T-helper 2 cell treated with Interferon-gamma antibody and Interleukin-4, amounts not matched to agents 100 ng/mL and 5 ng/mL, for 36 hours (primary cell): ENCODE measurements around the gene GNA12. TPM values are rescaled to one million over a fixed set of nuclear protein-coding genes. Genes with fewer than 3 reads are reported as not detected.
"Not testable (repeated sequence)": the region's sequence is repeated elsewhere in the genome, so short reads cannot be mapped to it uniquely, and the experiment has no call there.

Experiments
- intact Hi-C: fragments of 100-400 bp; cut with micrococcal nuclease; formaldehyde crosslinking; loops from one replicate; pipeline ENCODE4 v1.15.1; 2023
- total RNA-seq: library from RNA; stranded (reverse); gene quantifications from 2 replicates; pipeline ENCODE4 v1.2.3, GENCODE V29; 2022

GNA12 gene
- total RNA-seq, 1 donor from 2014 or later: 24.1 TPM

- intact Hi-C loops: loop anchor here (2.0 to 5.0 kb wide), 3 partner anchors 41 to 104 kb away; partner anchors contain the start of gene GNA12
These were observed 86.0 kb downstream of the GNA12 start for GRCh38 chr7:2757904-2758672.

- intact Hi-C loops: loop anchor here (5.0 kb wide), 2 partner anchors 85 to 105 kb away; partner anchors contain the start of gene GNA12
These were observed 86.7 kb downstream of the GNA12 start for GRCh38 chr7:2757361-2757903.

DNA sequence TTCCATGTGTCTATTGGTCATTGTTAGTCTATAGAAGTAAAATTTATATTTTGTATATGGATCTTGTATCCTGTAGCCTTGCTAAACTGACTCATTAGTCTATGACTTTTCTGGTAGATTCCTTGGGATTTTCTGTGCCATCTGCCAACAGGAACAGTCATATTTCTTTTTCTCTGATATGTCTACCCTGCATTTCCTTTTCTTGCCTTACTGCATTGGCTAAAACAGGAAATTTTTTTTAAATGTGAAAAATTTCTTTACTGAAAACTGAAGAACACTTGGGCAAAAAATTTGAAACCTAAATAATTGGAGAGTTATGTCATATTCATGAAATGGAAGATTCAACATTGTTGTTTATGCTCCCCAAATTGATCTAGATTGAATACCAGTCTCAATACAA is 88.6 kb downstream of the GNA12 start:
- intact Hi-C loops: loop anchor here (5.0 kb wide), 2 partner anchors 87 to 107 kb away; partner anchors contain the start of gene GNA12

DNA sequence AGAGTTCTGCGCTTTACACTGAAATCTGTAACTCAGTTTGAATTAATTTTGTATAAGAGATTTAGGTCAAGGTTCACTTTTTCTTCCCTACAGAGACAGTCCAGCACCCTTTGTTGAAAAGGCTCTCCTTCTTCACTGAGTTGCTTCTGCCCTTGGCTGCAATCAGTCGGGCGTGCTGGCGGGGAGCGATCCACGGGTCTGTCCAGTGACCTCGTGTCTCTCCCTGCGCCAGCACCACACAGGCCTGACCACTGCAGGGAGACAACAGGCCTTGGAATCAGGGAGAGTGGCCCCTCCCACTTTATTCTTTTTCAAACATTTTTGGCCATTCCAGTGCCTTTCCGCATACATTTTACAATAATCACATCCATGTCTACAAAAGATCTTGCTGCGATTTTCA is 89.2 kb downstream of the GNA12 start:
- intact Hi-C loops: loop anchor here (5.0 kb wide), 2 partner anchors 87 to 107 kb away; partner anchors contain the start of gene GNA12

GRCh38 chr7:2754086-2754485 is 90.0 kb downstream of the GNA12 start:
- intact Hi-C loops: no loop called here

GRCh38 chr7:2753148-2753547 is 91.0 kb downstream of the GNA12 start:
- intact Hi-C loops: no loop called here

DNA sequence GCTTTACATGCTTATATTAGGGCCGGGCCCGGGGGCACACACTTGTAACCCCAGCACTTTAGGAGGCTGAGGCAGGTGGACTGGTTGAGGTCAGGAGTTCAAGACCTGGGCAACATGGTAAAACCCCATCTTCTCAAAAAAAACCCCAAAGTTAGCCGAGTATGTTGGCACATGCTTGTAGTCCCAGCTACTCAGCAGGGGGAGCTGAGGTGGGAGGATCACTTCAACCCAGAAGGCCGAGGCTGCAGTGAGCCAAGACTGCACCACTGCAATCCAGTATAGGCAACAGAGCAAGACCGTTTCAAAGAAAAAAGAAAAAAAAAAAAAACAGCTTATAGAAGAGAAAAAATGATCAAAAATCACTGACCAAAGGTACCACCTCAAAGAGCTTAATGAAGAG is 93.0 kb downstream of the GNA12 start:
- intact Hi-C loops: no loop called here

GRCh38 chr7:2750004-2750407 is 94.1 kb downstream of the GNA12 start:
- intact Hi-C loops: no loop called here

- intact Hi-C loops: not testable (repeated sequence)
These were observed 95.4 kb downstream of the GNA12 start for GRCh38 chr7:2748684-2749083.

DNA sequence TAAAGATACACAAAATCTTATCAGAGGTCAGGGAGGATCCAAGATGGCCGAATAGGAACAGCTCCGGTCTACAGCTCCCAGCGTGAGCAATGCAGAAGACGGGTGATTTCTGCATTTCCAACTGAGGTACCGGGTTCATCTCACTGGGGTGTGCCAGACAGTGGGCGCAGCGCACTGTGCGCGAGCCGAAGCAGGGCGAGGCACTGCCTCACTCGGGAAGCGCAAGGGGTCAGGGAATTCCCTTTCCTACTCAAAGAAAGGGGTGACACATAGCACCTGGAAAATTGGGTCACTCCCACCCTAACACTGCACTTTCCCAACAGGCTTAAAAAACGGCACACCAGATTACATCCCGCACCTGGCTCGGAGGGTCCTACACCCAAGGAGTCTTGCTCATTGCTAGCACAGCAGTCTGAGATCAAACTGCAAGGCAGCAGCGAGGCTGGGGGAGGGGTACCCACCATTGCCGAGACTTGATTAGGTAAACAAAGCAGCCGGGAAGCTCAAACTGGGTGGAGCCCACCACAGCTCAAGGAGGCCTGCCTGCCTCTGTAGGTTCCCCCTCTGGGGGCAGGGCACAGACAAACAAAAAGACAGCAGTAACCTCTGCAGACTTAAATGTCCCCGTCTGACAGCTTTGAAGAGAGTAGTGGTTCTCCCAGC is 100.5 kb downstream of the GNA12 start:
- intact Hi-C loops: not testable (repeated sequence)

DNA sequence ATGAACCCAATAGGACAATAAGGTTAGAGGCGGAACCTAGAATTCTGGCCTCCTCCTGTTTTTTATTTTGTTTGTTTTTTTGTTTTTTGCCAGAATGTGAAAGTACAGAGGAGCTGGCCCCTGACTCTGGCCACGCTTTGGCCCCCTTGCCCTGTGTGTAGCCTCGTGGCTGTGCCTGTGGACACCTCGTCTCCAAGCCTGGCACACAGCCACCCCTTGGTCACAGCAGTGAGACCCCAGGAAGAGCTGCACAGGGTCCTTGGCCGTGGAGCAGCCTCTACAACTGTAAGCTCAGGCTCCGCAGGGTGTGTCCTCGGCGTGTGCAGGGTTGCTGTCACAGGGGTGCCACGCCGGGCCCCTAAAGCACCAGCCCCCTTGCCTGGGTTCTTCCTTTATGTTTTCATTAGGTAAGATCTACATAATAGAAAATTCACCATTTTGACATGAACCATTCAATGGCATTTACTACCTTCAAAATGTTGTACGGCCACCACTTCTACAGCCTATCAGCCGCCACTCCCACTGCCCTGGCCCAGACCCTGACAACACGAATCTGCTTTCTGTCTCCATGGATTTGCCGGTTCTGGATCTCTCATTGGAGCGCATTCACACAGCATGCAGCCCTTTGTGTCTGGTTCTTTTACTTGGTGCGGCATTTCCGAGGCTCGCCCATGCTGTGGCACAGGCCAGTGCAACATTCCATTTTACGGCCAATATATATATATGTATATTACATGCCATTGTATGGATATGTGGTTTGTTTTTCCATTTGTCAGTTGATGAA is 105.2 kb downstream of the GNA12 start:
- intact Hi-C loops: no loop called here

GRCh38 chr7:2737771-2738540 is 106.2 kb downstream of the GNA12 start:
- intact Hi-C loops: no loop called here

GRCh38 chr7:2737005-2737743 is 106.9 kb downstream of the GNA12 start:
- intact Hi-C loops: not testable (repeated sequence)

DNA sequence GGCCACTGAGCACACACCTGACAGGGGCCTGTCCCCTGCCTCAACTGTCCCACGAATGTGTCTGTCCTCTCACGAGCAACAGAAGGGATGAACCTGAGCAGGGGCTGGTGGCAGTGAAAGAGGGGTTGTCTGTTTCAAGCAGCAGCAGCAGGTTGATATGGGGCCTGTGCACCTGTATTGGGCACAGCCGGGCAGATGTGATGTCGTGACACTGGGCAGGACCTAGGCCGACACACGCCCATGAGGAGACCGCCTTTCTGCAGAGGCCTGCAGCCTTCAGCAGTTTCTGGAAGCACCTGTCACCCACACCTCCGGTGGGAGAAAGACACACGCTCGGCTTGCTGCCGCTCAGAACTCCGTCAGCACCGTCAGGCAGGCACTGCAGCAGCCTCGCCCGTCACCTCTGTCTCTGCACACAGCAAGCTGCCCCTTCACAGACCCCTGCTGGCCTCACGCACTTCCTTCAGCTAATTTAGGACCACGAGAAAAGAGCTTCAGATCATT is 107.6 kb downstream of the GNA12 start:
- intact Hi-C loops: no loop called here

- intact Hi-C loops: no loop called here
These were observed 108.4 kb downstream of the GNA12 start for GRCh38 chr7:2735744-2736143.

DNA sequence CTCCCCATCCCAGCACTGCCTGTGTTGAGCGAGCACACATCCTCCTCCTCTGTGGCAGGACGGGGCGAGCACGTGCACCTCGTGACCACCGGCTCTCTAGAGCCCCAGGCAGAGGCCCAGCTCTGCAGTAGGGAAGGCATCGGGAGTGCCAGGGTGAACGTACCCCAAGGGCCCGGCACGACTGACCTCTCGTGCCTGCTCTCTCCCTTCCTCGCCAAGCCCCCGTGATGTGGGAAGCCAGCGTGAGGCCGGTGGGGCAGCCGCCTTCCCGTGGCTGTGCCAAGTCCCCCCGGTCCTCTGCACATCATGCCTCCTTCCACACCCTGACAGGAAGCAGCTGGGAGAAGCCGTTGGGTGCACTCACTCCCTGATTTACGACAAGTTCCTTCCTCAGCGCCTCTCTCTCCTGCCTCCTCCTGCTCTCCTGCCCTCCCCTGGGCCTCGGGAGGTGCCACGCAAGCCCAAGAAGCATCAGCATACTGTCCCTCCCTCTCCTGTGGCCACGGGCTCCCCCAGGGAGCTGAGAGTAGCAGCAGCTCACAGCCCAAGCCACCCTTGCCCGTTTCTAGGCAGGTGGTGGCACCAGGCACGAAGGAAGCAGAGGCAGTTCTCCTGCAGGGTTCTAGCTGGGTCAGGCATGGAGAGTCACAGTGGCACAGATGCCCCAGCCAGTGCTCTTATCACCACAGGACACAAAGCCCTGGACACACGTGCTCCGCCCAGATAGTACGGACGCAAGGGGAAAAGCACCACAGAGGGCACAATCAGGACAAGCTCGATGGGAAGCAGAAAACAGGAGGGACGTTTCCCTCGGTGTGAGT is 109.1 kb downstream of the GNA12 start:
- intact Hi-C loops: no loop called here

GRCh38 chr7:2734084-2734686 is 109.9 kb downstream of the GNA12 start:
- intact Hi-C loops: no loop called here

- intact Hi-C loops: no loop called here
These were observed 111.0 kb downstream of the GNA12 start for GRCh38 chr7:2732959-2733584.
